ENCODE measurements around the gene MATR3. TPM values are rescaled to one million over a fixed set of nuclear protein-coding genes. Genes with fewer than 3 reads are reported as not detected.

Gene MATR3
- total RNA-seq, 3 donors from 2014 or later (not counting 1 experiment from before 2014, with no cell fraction given) = 290 to 324 (median 297) TPM

- Histone ChIP-seq H3K36me3 (ENCODE audit: control insufficient read depth, insufficient read depth, low read length) (no peaks in the 10 kb centered on the region), H3K4me1 (ENCODE audit: control insufficient read depth, insufficient read depth, low read length) (no peaks in the 10 kb centered on the region), H3K27ac (ENCODE audit: low read length) (no peak overlapping the region), H3K27me3 (ENCODE audit: control insufficient read depth, insufficient read depth, low read length) (no peaks in the 10 kb centered on the region), H3K9me3 (ENCODE audit: control insufficient read depth, insufficient read depth, low read length) (no peaks in the 10 kb centered on the region), H3K4me3 (ENCODE audit: low read length) (no peak overlapping the region)
- Mint-ChIP-seq H3K27me3 (ENCODE audit: low read depth in 2 of 2) (peaks cover 2 to 19% of the 10 kb centered on the region in 2 donors), H3K36me3 (no peaks in the 10 kb centered on the region), H3K4me3 (no peak overlapping the region), H3K4me1 (peaks cover 0 to 11% of the 10 kb centered on the region in 2 donors), H3K27ac (no peak overlapping the region), H3K9me3 (no peaks in the 10 kb centered on the region)
- TF ChIP-seq CTCF (IDR thresholded peaks at IDR 0.05) = no peak
- DNase-seq (no peak), ATAC-seq (no peak)
- WGBS (ENCODE audit: insufficient coverage) = 87% methylated on average over 1 of the region's 1 CpG
- intact Hi-C loops (cut with micrococcal nuclease) = loop anchor here (5.0 kb wide), 1 partner anchor 621 kb away; no protein-coding TSS in a partner anchor
These were observed 30.0 kb upstream of the MATR3 start for GRCh38 chr5:139263536-139263935.

GRCh38 chr5:139263946-139264345, 29.6 kb upstream of the MATR3 start:
- ATAC-seq (no peak), DNase-seq (no peak)
- no peak overlapping the region for H3K4me3 ChIP-seq (ENCODE audit: low read length)
- intact Hi-C loops (cut with micrococcal nuclease) = loop anchor here (5.0 kb wide), 1 partner anchor 622 kb away; no protein-coding TSS in a partner anchor
- peaks cover 0 to 12% of the 10 kb centered on the region in 2 donors for H3K4me1 Mint-ChIP-seq
- H3K27me3 ChIP-seq (ENCODE audit: control insufficient read depth, insufficient read depth, low read length) = no peaks in the 10 kb centered on the region
- H3K9me3 Mint-ChIP-seq = no peaks in the 10 kb centered on the region
- no peaks in the 10 kb centered on the region for H3K4me1 ChIP-seq (ENCODE audit: control insufficient read depth, insufficient read depth, low read length)
- WGBS (ENCODE audit: insufficient coverage) = 71% methylated on average over 3 of the region's 3 CpGs
- no peaks in the 10 kb centered on the region for H3K9me3 ChIP-seq (ENCODE audit: control insufficient read depth, insufficient read depth, low read length)
- no peak for TF ChIP-seq CTCF (IDR thresholded peaks at IDR 0.05)
- no peak overlapping the region for H3K4me3 Mint-ChIP-seq
- no peak overlapping the region for H3K27ac ChIP-seq (ENCODE audit: low read length)
- no peaks in the 10 kb centered on the region for H3K36me3 Mint-ChIP-seq
- peaks cover 2 to 17% of the 10 kb centered on the region in 2 donors for H3K27me3 Mint-ChIP-seq (ENCODE audit: low read depth in 2 of 2)
- no peak overlapping the region for H3K27ac Mint-ChIP-seq
- H3K36me3 ChIP-seq (ENCODE audit: control insufficient read depth, insufficient read depth, low read length) = no peaks in the 10 kb centered on the region

GRCh38 chr5:139265001-139265400, 28.5 kb upstream of the MATR3 start:
- intact Hi-C loops (cut with micrococcal nuclease) = no loop called here
- no peak for TF ChIP-seq CTCF (IDR thresholded peaks at IDR 0.05)
- no peaks in the 10 kb centered on the region for H3K9me3 ChIP-seq (ENCODE audit: control insufficient read depth, insufficient read depth, low read length)
- Mint-ChIP-seq H3K36me3 (no peaks in the 10 kb centered on the region), H3K4me3 (no peak overlapping the region), H3K9me3 (no peaks in the 10 kb centered on the region), H3K27me3 (ENCODE audit: low read depth in 2 of 2) (peaks cover 2 to 8% of the 10 kb centered on the region in 2 donors), H3K4me1 (peaks cover 0 to 12% of the 10 kb centered on the region in 2 donors), H3K27ac (no peak overlapping the region)
- no peaks in the 10 kb centered on the region for H3K27me3 ChIP-seq (ENCODE audit: control insufficient read depth, insufficient read depth, low read length)
- no peaks in the 10 kb centered on the region for H3K36me3 ChIP-seq (ENCODE audit: control insufficient read depth, insufficient read depth, low read length)
- H3K4me1 ChIP-seq (ENCODE audit: control insufficient read depth, insufficient read depth, low read length) = no peaks in the 10 kb centered on the region
- no peak for ATAC-seq
- no peak for DNase-seq
- H3K4me3 ChIP-seq (ENCODE audit: low read length) = no peak overlapping the region
- no peak overlapping the region for H3K27ac ChIP-seq (ENCODE audit: low read length)
- 78% methylated on average over 2 of the region's 2 CpGs for WGBS (ENCODE audit: insufficient coverage)

- no peak for DNase-seq
- no peak for TF ChIP-seq CTCF (IDR thresholded peaks at IDR 0.05)
- no peaks in the 10 kb centered on the region for H3K9me3 ChIP-seq (ENCODE audit: control insufficient read depth, insufficient read depth, low read length)
These were observed 27.3 kb upstream of the MATR3 start for GRCh38 chr5:139266236-139266635.

More at GRCh38 chr5:139266236-139266635, 27.3 kb upstream of the MATR3 start:
- Histone ChIP-seq H3K4me1 (ENCODE audit: control insufficient read depth, insufficient read depth, low read length) (no peaks in the 10 kb centered on the region), H3K36me3 (ENCODE audit: control insufficient read depth, insufficient read depth, low read length) (no peaks in the 10 kb centered on the region), H3K27ac (ENCODE audit: low read length) (no peak overlapping the region), H3K27me3 (ENCODE audit: control insufficient read depth, insufficient read depth, low read length) (no peaks in the 10 kb centered on the region), H3K4me3 (ENCODE audit: low read length) (no peak overlapping the region)
- WGBS (ENCODE audit: insufficient coverage) = 76% methylated on average over 8 of the region's 11 CpGs
- peaks cover 0 to 2% of the 10 kb centered on the region in 2 donors for H3K27me3 Mint-ChIP-seq (ENCODE audit: low read depth in 2 of 2)
- H3K27ac Mint-ChIP-seq = no peak overlapping the region
- H3K4me3 Mint-ChIP-seq = no peak overlapping the region
- H3K9me3 Mint-ChIP-seq = no peaks in the 10 kb centered on the region
- intact Hi-C loops (cut with micrococcal nuclease) = no loop called here
- ATAC-seq = no peak
- H3K36me3 Mint-ChIP-seq = no peaks in the 10 kb centered on the region
- peaks cover 0 to 12% of the 10 kb centered on the region in 2 donors for H3K4me1 Mint-ChIP-seq
